Astrocyte (in vitro differentiated cells and primary cell): ENCODE measurements around the gene INHBC. TPM values are rescaled to one million over a fixed set of nuclear protein-coding genes. Genes with fewer than 3 reads are reported as not detected.
A peak's percentile ranks its signal among the peaks of the same experiment; 100 is the strongest.
"Not testable (repeated sequence)": the region's sequence is repeated elsewhere in the genome, so short reads cannot be mapped to it uniquely, and the experiment has no call there.

Experiments used
- DNase-seq: peaks from one replicate; pipeline ENCODE4 v3.0.0-alpha.2; 2010; ENCODE audit warnings: low read depth
- FAIRE-seq: peaks from 2 replicates; lab custom pipeline; 2011; peaks lifted over from hg19 to GRCh38; lab: Jason Lieb, UNC
- H2AFZ ChIP-seq: 2 replicates; pipeline ENCODE4 v1.6.0; 2012; ENCODE audit warnings: low read depth, low read length, inconsistent platforms
- H3K27ac ChIP-seq: 2 replicates; pipeline ENCODE4 v1.5.1; 2011; ENCODE audit warnings: low read depth, low read length, inconsistent platforms
- H3K27me3 ChIP-seq: 2 replicates; pipeline ENCODE4 v1.6.0; 2011; ENCODE audit warnings: low read length, inconsistent platforms; ENCODE audit not compliant: insufficient read depth
- H3K36me3 ChIP-seq: 2 replicates; pipeline ENCODE4 v1.5.1; 2011; ENCODE audit warnings: low read length, inconsistent platforms; ENCODE audit not compliant: insufficient read depth
- H3K4me1 ChIP-seq: 2 replicates; pipeline ENCODE4 v1.5.1; 2011; ENCODE audit warnings: low read length, inconsistent platforms; ENCODE audit not compliant: insufficient read depth
- H3K4me2 ChIP-seq: 2 replicates; pipeline ENCODE4 v1.6.0; 2012; ENCODE audit warnings: low read length, inconsistent platforms
- H3K4me3 ChIP-seq: 2 replicates; pipeline ENCODE4 v1.5.1; 2011; ENCODE audit warnings: low read depth, mild to moderate bottlenecking, low read length, inconsistent platforms; ENCODE audit not compliant: insufficient read depth
- H3K79me2 ChIP-seq: 2 replicates; pipeline ENCODE4 v1.6.0; 2012; ENCODE audit warnings: mild to moderate bottlenecking, low read length, inconsistent platforms; ENCODE audit not compliant: insufficient read depth
- H3K9ac ChIP-seq: 2 replicates; pipeline ENCODE4 v1.6.0; 2012; ENCODE audit warnings: mild to moderate bottlenecking, low read length, inconsistent platforms
- H3K9me3 ChIP-seq: 2 replicates; pipeline ENCODE4 v1.5.1; 2012; ENCODE audit warnings: low read depth, mild to moderate bottlenecking, low read length, inconsistent platforms; ENCODE audit not compliant: insufficient read depth
- H4K20me1 ChIP-seq: 2 replicates; pipeline ENCODE4 v1.6.0; 2012; ENCODE audit warnings: low read length, inconsistent platforms; ENCODE audit not compliant: insufficient read depth
- H3K27ac Mint-ChIP-seq: one replicate; pipeline ENCODE4 v1.8.0; 2021; ENCODE audit warnings: mild to moderate bottlenecking, mixed read lengths; ENCODE audit not compliant: unreplicated experiment
- H3K27me3 Mint-ChIP-seq: one replicate; pipeline ENCODE4 v1.8.0; 2021; ENCODE audit warnings: low read depth, mixed read lengths; ENCODE audit not compliant: unreplicated experiment
- H3K36me3 Mint-ChIP-seq: one replicate; pipeline ENCODE4 v1.8.0; 2021; ENCODE audit warnings: low read depth, mixed read lengths; ENCODE audit not compliant: unreplicated experiment
- H3K4me1 Mint-ChIP-seq: one replicate; pipeline ENCODE4 v1.8.0; 2021; ENCODE audit warnings: low read depth, mixed read lengths; ENCODE audit not compliant: unreplicated experiment
- H3K4me3 Mint-ChIP-seq: one replicate; pipeline ENCODE4 v1.8.0; 2021; ENCODE audit warnings: mild to moderate bottlenecking, moderate library complexity, mixed read lengths; ENCODE audit not compliant: unreplicated experiment
- H3K9me3 Mint-ChIP-seq: one replicate; pipeline ENCODE4 v1.8.0; 2021; ENCODE audit warnings: mild to moderate bottlenecking, mixed read lengths; ENCODE audit not compliant: unreplicated experiment
- EZH2 ChIP-seq: IDR thresholded peaks from 2 replicates; pipeline ENCODE4 v1.6.1; 2012; ENCODE audit warnings: mild to moderate bottlenecking, low read length, inconsistent platforms; ENCODE audit not compliant: insufficient read depth
- total RNA-seq: library from RNA; stranded (reverse); gene quantifications from 2 replicates; pipeline ENCODE4 v1.2.1, GENCODE V29; 2021
- TF ChIP-seq, protein P1 (sequence below): IDR thresholded peaks from 2 replicates; pipeline ENCODE4 v1.5.1; 2011; ENCODE audit warnings: low read depth, mild to moderate bottlenecking, inconsistent platforms, low read length, moderate library complexity; ENCODE audit not compliant: insufficient read depth

Gene INHBC
- total RNA-seq, 1 donor from 2014 or later, result not detected

DNA sequence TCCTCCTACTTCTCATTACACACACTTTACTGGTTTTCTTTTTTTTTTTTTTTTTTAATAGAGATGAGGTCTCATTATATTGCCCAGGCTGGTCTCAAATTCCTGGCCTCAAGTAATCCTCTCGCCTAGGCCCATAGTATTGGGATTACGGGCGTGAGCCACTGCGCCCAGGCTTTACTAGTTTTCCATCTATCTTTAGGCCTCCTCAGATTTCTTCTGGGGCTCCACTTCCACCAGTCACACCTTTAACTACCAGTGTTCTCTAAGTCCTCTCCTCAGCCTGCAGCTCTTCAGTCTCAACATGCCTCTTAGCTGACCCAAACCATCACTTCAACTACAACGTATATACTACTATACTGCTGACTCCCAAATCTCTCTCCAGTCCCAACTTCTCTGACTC is 14.1 kb upstream of the INHBC start:
- H2AFZ ChIP-seq, result no peak overlapping the region
- H3K4me3 ChIP-seq, result no peak overlapping the region
- TF ChIP-seq, protein P1, sequence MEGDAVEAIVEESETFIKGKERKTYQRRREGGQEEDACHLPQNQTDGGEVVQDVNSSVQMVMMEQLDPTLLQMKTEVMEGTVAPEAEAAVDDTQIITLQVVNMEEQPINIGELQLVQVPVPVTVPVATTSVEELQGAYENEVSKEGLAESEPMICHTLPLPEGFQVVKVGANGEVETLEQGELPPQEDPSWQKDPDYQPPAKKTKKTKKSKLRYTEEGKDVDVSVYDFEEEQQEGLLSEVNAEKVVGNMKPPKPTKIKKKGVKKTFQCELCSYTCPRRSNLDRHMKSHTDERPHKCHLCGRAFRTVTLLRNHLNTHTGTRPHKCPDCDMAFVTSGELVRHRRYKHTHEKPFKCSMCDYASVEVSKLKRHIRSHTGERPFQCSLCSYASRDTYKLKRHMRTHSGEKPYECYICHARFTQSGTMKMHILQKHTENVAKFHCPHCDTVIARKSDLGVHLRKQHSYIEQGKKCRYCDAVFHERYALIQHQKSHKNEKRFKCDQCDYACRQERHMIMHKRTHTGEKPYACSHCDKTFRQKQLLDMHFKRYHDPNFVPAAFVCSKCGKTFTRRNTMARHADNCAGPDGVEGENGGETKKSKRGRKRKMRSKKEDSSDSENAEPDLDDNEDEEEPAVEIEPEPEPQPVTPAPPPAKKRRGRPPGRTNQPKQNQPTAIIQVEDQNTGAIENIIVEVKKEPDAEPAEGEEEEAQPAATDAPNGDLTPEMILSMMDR, result no peak
- no peak for TF ChIP-seq EZH2
- H3K36me3 ChIP-seq, result peaks cover 5% of the 10 kb centered on the region
- H3K79me2 ChIP-seq, result peaks cover 51% of the 10 kb centered on the region
- H3K27ac Mint-ChIP-seq, result no peak overlapping the region
- H3K4me2 ChIP-seq, result no peak overlapping the region
- no peak overlapping the region for H3K27ac ChIP-seq
- no peaks in the 10 kb centered on the region for H3K9me3 Mint-ChIP-seq
- FAIRE-seq, result no peak
- H3K27me3 Mint-ChIP-seq, result no peaks in the 10 kb centered on the region
- no peaks in the 10 kb centered on the region for H3K9me3 ChIP-seq
- H3K4me1 ChIP-seq, result no peaks in the 10 kb centered on the region
- no peak overlapping the region for H3K4me3 Mint-ChIP-seq
- peaks cover 7% of the 10 kb centered on the region for H3K36me3 Mint-ChIP-seq
- DNase-seq, result no peak
- no peak overlapping the region for H3K9ac ChIP-seq
- H3K4me1 Mint-ChIP-seq, result no peaks in the 10 kb centered on the region
- peaks cover 20% of the 10 kb centered on the region for H4K20me1 ChIP-seq
- H3K27me3 ChIP-seq, result no peaks in the 10 kb centered on the region

DNA sequence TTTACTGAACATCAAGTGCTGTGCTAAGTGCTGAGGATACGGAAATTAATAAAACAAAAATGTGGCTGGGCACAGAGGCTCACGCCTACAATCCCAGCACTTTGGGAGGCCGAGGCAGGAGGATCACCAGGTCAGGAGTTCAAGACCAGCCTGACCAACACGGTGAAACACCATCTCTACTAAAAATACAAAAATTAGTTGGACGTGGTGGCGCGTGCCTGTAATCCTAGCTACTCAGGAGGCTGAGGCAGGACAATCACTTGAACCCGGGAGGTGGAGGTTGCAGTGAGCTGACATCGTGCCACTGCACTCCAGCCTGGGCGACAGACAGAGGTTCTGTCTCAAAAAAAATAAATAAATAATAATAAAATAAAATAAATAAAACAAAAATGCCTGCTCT is 7.6 kb upstream of the INHBC start:
- H3K4me3 Mint-ChIP-seq, H3K36me3 ChIP-seq, H3K27me3 Mint-ChIP-seq, H3K9me3 ChIP-seq, FAIRE-seq, H3K9me3 Mint-ChIP-seq, H3K27ac Mint-ChIP-seq, H3K4me2 ChIP-seq, H3K27me3 ChIP-seq, H3K4me1 Mint-ChIP-seq, H3K9ac ChIP-seq, H3K27ac ChIP-seq, H3K4me1 ChIP-seq, H2AFZ ChIP-seq, DNase-seq, H3K4me3 ChIP-seq: not testable (repeated sequence)
- Histone ChIP-seq H3K79me2 (peaks cover 51% of the 10 kb centered on the region), H4K20me1 (peaks cover 11% of the 10 kb centered on the region)
- peaks cover 11% of the 10 kb centered on the region for H3K36me3 Mint-ChIP-seq

DNA sequence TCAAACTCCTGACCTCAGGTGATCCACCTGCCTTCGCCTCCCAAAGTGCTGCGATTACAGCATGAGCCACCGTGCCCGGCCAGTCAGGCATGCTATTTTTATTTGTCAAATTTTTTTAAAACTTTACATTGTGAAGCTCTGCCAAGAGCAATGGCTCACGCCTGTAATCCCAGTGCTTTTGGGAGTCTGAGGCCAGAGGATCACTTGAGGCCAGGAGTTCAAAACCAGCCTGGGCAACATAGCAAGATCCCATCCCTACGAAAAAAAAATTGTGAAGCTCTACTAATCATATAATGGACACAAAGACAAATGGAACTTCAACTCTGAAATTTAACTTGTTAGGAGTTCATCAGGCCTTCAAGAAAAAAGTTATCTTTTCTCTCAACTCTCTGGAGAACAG is 5.6 kb upstream of the INHBC start:
- no peaks in the 10 kb centered on the region for H3K27me3 Mint-ChIP-seq
- H3K27ac Mint-ChIP-seq, result no peak overlapping the region
- Histone ChIP-seq H3K4me1 (peaks cover 4% of the 10 kb centered on the region), H3K36me3 (peaks cover 3% of the 10 kb centered on the region), H3K27me3 (no peaks in the 10 kb centered on the region), H4K20me1 (peaks cover 5% of the 10 kb centered on the region), H3K27ac (no peak overlapping the region), H2AFZ (no peak overlapping the region), H3K4me3 (peak overlapping the region; percentile 76), H3K79me2 (peaks cover 51% of the 10 kb centered on the region), H3K9me3 (no peaks in the 10 kb centered on the region), H3K4me2 (peak overlapping the region; percentile 92), H3K9ac (peak overlapping the region; percentile 86)
- H3K4me3 Mint-ChIP-seq, result peak overlapping the region; percentile 92
- TF ChIP-seq, protein P1, result no peak
- TF ChIP-seq EZH2, result no peak
- DNase-seq, result no peak
- no peaks in the 10 kb centered on the region for H3K9me3 Mint-ChIP-seq
- peaks cover 4% of the 10 kb centered on the region for H3K36me3 Mint-ChIP-seq
- H3K4me1 Mint-ChIP-seq, result peaks cover 11% of the 10 kb centered on the region
- no peak for FAIRE-seq
